Right ventricle myocardium inferior (tissue), 1 donor: ENCODE data around the gene SP9. TPM values are rescaled to one million over a fixed set of nuclear protein-coding genes. Genes with fewer than 3 reads are reported as not detected.

Source experiments
- total RNA-seq: library from RNA; stranded (reverse); fragmentation: NEBNext Ultra II Directional; extraction: Animal tissue kit (Norgen Biotek cat#: 25700); gene quantifications from one replicate; pipeline ENCODE4 v1.2.1, GENCODE V29; 2021
- donor health status: DM: no; HTN: yes; CAD: no; lungs with severe emphysema.

The SP9 gene
- total RNA-seq, 1 donor from 2014 or later, result not detected

Other genes with a start within 250 kb of the SP9 start
- 75.5 TPM for gene OLA1, start 86.4 kb upstream of the SP9 start, total RNA-seq
- 42.6 TPM for gene SCRN3, start 60.8 kb downstream of the SP9 start, total RNA-seq
- gene GPR155, start 152.1 kb downstream of the SP9 start, total RNA-seq, result 14.0 TPM